ENCODE data around the gene ARHGAP32.
"Not testable (repeated sequence)": the region's sequence is repeated elsewhere in the genome, so short reads cannot be mapped to it uniquely, and the experiment has no call there.

Gene ARHGAP32

DNA sequence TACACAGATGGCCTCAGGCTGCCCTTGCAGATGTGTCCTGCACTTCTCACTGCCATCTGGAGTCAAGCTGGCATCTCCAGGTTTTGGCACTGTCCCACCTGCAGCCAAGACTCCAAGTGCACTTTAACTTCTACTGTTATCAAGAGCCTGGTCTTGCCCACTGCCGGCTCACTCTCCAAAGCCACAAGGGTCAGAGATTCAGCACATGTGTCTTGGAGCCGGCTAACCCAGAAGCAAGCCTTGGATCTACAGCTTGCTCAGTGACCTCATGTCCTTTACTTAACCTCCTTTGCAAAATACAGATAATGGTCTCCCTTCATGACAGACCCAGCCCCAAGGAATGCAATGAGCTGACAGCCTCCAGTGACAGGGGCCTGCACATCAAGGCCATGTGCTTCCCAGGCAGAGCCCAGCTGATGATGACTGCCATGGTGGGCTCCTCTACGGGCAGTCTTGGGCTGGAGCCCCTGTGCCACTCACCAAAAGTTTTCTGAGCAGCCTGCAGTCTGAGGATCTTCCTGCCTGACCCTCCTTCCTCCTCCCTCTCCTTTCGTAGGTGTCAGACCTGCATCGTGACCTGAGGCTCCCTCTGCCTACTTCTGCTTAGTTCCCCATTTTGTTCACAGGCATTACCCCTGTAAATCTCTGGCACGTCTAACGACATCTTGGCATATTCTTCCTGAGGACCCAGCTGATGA is 258.5 kb downstream of the ARHGAP32 start:
- DNase-seq (ENCODE audit: low spot score) = no peak

- no peak for DNase-seq (ENCODE audit: low spot score)
These were observed 260.5 kb downstream of the ARHGAP32 start for GRCh38 chr11:128931668-128932067.

DNA sequence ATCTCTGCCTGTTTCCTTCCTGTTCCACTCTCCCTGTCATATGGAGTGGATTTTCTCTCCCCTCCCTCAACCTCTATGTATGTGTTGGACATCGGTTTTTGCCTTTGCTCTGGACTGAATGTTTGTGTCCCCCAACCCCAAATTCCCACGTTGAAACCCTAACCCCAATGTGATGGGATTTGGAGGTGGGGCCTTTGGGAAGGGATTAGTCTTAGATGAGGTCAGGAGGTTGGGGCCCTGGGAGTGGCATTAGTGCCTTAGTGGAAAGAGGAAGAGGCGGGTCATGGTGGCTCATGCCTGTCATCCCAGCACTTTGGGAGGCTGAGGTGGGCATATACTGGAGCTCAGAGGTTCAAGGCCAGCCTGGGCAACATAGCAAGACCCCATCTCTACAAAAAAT is 261.1 kb downstream of the ARHGAP32 start:
- no peak for DNase-seq (ENCODE audit: low spot score)

DNA sequence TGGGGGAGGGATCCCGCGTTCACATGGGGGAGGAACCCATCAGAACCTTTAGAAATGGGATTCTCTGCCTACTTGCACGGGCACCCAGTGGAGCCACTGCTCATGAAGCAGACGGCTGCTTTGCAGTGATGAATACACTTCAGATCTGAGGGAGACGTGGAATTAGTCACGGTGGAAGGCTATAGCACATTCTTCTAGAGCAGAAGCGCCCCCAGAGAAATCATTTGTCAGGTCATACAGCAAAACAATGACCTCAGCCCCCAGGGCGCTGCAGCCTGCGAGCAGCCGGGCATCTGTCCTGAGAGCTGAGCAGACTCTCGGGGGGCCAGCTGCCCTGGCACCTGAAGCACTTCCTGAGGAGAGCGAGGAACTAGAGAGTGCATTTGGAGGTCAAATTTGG is 262.1 kb downstream of the ARHGAP32 start:
- no peak for DNase-seq (ENCODE audit: low spot score)

GRCh38 chr11:128929468-128929867 is 262.7 kb downstream of the ARHGAP32 start:
- no peak for DNase-seq (ENCODE audit: low spot score)

DNA sequence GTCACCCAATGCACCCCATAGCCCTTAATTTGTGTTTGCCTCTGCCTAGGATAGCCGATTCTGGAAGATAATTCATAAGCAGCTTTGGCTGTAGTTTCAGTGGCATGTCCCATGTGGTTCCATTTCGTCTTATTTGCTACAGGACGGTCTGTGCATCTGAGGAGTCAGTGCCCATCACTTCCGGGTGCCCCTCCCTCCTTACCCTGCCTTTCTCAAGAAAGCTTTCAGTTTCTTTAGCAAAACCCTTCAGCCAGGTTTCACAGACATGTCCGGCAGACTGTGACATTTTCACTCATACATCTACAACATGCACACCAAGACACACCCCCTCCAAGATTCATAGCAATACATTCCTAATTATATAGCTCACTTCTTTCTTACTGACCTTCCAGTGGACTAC is 263.7 kb downstream of the ARHGAP32 start:
- no peak for DNase-seq (ENCODE audit: low spot score)

- no peak for DNase-seq (ENCODE audit: low spot score)
These were observed 264.3 kb downstream of the ARHGAP32 start for GRCh38 chr11:128927683-128928336.

DNA sequence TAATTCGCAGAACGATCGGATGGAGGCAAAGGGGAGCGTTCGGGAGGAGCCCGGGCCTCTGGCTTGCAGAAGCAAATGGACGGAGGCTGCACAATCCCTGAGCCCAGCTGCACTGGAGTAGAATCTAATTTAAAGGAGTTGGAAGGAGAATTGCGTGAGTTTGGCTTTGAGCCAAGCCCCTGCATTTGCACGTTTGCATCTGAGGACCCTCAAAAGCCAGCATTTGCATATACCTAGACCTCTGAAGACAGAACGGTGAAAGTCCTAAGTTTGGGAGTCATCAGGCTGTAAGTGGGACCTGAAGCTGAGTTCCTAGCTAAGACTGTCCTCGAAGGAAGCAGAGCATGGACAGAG is 265.0 kb downstream of the ARHGAP32 start:
- no peak for DNase-seq (ENCODE audit: low spot score)

DNA sequence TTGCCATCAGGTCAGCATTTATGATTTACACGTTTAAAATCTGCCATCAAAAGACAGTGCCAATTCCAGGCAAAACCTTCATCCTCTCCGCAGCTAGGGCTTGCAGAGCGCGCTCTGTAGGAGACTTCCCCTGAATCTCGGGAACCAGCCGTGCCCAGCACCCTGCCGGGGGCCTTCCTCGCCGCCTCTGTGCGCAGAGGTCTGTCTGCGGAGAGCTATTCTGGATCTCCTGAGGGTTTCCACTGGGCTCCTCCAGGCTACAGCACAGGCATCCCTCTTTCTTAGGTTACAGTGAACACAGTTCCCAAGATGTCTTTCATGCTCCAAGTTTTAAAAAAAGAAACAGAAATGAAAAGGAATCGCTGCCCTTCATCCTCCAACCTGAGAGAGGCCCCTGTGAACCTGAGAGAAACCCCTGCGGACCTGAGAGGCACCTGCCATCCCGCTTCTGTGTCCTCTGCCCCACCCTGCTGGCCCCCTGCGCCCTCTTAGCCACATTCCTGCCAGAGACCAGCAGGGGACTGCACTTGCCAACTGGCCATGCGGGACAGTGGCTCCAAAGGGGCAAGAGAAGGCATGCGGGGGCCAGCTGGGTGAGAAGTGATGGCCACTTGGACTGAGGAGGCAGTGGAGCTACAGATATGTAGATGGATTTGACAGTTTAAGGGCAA is 265.6 kb downstream of the ARHGAP32 start:
- no peak for DNase-seq (ENCODE audit: low spot score)

GRCh38 chr11:128926000-128926399 is 266.1 kb downstream of the ARHGAP32 start:
- no peak for DNase-seq (ENCODE audit: low spot score)

DNA sequence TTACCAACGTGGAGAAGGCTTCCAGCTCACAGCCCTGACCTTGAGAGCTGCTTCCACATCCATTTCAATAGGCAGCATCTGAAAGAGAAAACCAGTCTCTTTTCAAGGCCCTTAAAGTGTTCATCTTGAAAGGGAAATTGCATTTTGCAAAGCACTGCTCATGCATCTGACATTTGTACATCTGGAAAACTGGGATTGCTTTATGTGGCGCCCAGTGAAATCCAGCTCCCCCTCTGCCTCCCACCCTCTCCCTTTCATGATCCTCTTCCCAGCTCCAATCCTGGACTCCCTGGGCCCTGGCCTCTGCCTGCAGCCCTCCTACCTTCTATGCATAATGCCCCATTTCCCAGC is 266.9 kb downstream of the ARHGAP32 start:
- no peak for DNase-seq (ENCODE audit: low spot score)

- no peak for DNase-seq (ENCODE audit: low spot score)
These were observed 267.4 kb downstream of the ARHGAP32 start for GRCh38 chr11:128924510-128925249.

DNA sequence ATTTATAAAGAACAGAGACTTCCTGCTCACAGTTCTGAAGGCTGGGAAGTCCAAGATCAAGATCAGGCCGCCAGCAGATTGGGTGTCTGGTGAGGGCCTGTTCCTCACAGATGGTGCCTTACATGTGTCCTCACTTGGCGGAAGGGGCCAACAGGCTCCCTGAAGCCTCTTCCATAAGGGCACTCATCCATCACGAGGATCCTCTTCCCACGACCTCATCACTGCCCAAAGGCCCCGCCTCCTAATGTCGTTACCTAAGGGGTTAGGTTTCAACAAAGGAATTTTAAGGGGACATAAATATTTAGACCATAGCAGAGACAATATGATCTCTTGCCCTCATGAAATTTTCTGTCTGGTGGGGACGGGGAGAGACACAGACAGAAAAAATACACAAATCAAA is 268.0 kb downstream of the ARHGAP32 start:
- DNase-seq (ENCODE audit: low spot score) = no peak

DNA sequence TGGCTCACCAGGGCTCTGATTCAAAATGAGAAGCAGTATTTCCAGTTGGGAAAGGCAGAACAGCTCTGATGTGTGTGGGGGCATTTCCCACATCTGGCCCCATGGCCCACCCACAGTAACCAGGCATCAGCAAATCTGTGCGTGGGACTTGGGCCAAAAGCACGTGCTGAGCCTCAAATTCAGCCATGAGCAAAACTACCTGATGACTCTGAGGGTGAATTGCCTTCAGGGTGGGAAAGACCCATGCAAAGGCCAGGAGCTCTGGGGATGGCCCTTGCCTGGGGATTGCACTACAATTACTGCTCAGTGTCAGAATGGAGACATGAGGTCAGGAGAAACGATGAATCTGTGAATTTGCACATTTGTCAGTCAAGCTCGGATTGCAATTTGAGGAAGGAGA is 270.3 kb downstream of the ARHGAP32 start:
- no peak for DNase-seq (ENCODE audit: low spot score)

GRCh38 chr11:128920666-128921065 is 271.5 kb downstream of the ARHGAP32 start:
- DNase-seq (ENCODE audit: low spot score) = no peak

GRCh38 chr11:128919635-128920034 is 272.5 kb downstream of the ARHGAP32 start:
- DNase-seq (ENCODE audit: low spot score) = not testable (repeated sequence)

- DNase-seq (ENCODE audit: low spot score) = no peak
These were observed 272.9 kb downstream of the ARHGAP32 start for GRCh38 chr11:128919216-128919615.

- DNase-seq (ENCODE audit: low spot score) = no peak
These were observed 274.9 kb downstream of the ARHGAP32 start for GRCh38 chr11:128917144-128917724.

DNA sequence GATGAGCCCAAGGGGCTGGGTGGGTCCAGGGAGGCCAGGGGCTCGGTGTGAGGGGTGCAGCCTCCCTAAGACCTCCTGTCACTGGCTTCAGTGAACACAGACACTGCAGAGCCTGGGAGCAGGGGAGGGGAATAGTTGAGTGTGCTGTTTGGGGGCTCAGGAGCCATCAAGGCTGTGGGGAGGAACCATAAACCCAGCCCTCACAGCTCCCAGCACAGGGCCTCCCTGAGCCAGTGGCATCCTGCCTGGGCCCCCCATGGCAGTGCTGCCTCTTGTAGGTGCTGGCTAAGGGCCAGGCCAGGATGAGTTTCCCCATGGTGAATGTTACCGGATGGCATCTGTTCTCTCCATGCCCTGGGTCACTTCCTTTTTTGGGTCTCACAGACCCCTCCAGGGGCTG is 275.4 kb downstream of the ARHGAP32 start:
- no peak for DNase-seq (ENCODE audit: low spot score)

GRCh38 chr11:128916037-128916572 is 276.0 kb downstream of the ARHGAP32 start:
- no peak for DNase-seq (ENCODE audit: low spot score)

- DNase-seq (ENCODE audit: low spot score) = no peak
These were observed 277.0 kb downstream of the ARHGAP32 start for GRCh38 chr11:128915149-128915521.
